K562 (cell line): ENCODE results near the gene TFDP1.

Source experiments
- EP300 ChIP-seq: IDR thresholded peaks from 2 replicates; pipeline ENCODE4 v1.6.1; 2012; ENCODE audit warnings: low read length, improper control_type of control experiment
- FOXK2 ChIP-seq, 2 experiments: fragments of 450-650 bp; IDR thresholded peaks in 1 of 2; conservative IDR thresholded peaks in 1 of 2; 2 replicates each; pipeline ENCODE4 v1.6.1; 2016; ENCODE audit warnings: low read depth in 2 of 2, mild to moderate bottlenecking in 1 of 2
- JUNB ChIP-seq: fragments of 450-650 bp; formaldehyde crosslinking; conservative IDR thresholded peaks from 2 replicates; pipeline ENCODE4 v1.4.0; 2020; ENCODE audit warnings: mild to moderate bottlenecking
- KAT8 ChIP-seq: fragments of 450-650 bp; IDR thresholded peaks from 2 replicates; pipeline ENCODE4 v1.6.1; 2016; ENCODE audit warnings: low read depth, mild to moderate bottlenecking
- RBM39 ChIP-seq: fragments of 200-400 bp; formaldehyde crosslinking; optimal IDR thresholded peaks from 2 replicates; pipeline ENCODE3; 2018; ENCODE audit warnings: low read depth, low read length
- SFPQ ChIP-seq: fragments of 200-400 bp; formaldehyde crosslinking; IDR thresholded peaks from 2 replicates; pipeline ENCODE4 v1.6.1; 2017; ENCODE audit warnings: mild to moderate bottlenecking, low read depth, low read length, moderate library complexity
- TF ChIP-seq, protein P1 (sequence below), 3 experiments: IDR thresholded peaks in 2 of 3; conservative IDR thresholded peaks in 1 of 3; 2 replicates each; pipeline ENCODE4 v1.5.1; 2011 to 2012; ENCODE audit warnings: low read length in 3 of 3, mild to moderate bottlenecking in 3 of 3, control low read depth in 2 of 3, improper control_type of control experiment in 1 of 3, inconsistent platforms in 1 of 3, low read depth in 1 of 3, mixed read lengths in 1 of 3, moderate library complexity in 1 of 3; ENCODE audit not compliant: insufficient read depth in 2 of 3

- TF ChIP-seq EP300 (no peak), KAT8 (no peak), SFPQ (no peak), FOXK2 (conservative IDR thresholded peaks at IDR 0.05 in 1 of 2, IDR thresholded peaks at IDR 0.05 in 1 of 2; ENCODE audit: low read depth in 2 of 2) (no peak), RBM39 (no peak), JUNB (CRISPR knock-in tag) (no peak)
- TF ChIP-seq, protein P1, sequence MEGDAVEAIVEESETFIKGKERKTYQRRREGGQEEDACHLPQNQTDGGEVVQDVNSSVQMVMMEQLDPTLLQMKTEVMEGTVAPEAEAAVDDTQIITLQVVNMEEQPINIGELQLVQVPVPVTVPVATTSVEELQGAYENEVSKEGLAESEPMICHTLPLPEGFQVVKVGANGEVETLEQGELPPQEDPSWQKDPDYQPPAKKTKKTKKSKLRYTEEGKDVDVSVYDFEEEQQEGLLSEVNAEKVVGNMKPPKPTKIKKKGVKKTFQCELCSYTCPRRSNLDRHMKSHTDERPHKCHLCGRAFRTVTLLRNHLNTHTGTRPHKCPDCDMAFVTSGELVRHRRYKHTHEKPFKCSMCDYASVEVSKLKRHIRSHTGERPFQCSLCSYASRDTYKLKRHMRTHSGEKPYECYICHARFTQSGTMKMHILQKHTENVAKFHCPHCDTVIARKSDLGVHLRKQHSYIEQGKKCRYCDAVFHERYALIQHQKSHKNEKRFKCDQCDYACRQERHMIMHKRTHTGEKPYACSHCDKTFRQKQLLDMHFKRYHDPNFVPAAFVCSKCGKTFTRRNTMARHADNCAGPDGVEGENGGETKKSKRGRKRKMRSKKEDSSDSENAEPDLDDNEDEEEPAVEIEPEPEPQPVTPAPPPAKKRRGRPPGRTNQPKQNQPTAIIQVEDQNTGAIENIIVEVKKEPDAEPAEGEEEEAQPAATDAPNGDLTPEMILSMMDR (IDR thresholded peaks at IDR 0.05 in 2 of 3, conservative IDR thresholded peaks at IDR 0.05 in 1 of 3; ENCODE audit: insufficient read depth in 2 of 3, low read depth in 1 of 3, low read length in 3 of 3): no peak
These were observed 16.9 kb upstream of the TFDP1 start for GRCh38 chr13:113567681-113568080.
